ENCODE data around the gene FLRT1.

Gene FLRT1

DNA sequence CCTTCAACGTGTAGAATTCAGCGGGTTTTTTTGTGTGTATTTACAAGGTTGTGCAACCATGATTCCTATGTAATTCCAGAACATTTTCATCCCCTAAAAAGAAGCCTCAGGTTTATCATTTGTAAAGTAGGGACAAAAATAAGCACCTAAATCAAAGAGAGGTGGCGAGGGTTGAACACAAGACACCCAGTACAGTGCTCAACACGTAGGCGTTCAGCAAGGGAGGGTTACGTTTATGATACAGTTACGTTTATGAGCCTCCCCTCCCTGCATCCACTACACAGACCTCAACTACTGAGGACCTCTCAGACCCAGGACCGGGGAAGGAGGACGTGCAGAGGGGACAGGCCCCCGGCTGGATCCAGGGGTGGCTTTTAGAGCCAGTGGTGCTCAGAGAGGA lies 44.7 kb downstream of the FLRT1 start:
- no peak for TF ChIP-seq CTCF (IDR thresholded peaks at IDR 0.05; ENCODE audit: low read depth, low read length)
- H3K4me3 ChIP-seq (ENCODE audit: low read depth, low read length): no peak overlapping the region
- H3K27ac ChIP-seq: no peak overlapping the region
- H3K9me3 ChIP-seq (ENCODE audit: severe bottlenecking): no peaks in the 10 kb centered on the region
- H3K27me3 ChIP-seq (ENCODE audit: insufficient read depth, low read depth, severe bottlenecking): no peaks in the 10 kb centered on the region
- no peak for DNase-seq
- H3K36me3 ChIP-seq: no peaks in the 10 kb centered on the region

GRCh38 chr11:64081745-64082442 lies 46.2 kb downstream of the FLRT1 start:
- no peaks in the 10 kb centered on the region for H3K27me3 ChIP-seq (ENCODE audit: insufficient read depth, low read depth, severe bottlenecking)
- H3K36me3 ChIP-seq: no peaks in the 10 kb centered on the region
- H3K9me3 ChIP-seq (ENCODE audit: severe bottlenecking): no peaks in the 10 kb centered on the region
- H3K27ac ChIP-seq: no peak overlapping the region
- DNase-seq: no peak
- TF ChIP-seq CTCF (IDR thresholded peaks at IDR 0.05; ENCODE audit: low read depth, low read length): no peak
- no peak overlapping the region for H3K4me3 ChIP-seq (ENCODE audit: low read depth, low read length)

DNA sequence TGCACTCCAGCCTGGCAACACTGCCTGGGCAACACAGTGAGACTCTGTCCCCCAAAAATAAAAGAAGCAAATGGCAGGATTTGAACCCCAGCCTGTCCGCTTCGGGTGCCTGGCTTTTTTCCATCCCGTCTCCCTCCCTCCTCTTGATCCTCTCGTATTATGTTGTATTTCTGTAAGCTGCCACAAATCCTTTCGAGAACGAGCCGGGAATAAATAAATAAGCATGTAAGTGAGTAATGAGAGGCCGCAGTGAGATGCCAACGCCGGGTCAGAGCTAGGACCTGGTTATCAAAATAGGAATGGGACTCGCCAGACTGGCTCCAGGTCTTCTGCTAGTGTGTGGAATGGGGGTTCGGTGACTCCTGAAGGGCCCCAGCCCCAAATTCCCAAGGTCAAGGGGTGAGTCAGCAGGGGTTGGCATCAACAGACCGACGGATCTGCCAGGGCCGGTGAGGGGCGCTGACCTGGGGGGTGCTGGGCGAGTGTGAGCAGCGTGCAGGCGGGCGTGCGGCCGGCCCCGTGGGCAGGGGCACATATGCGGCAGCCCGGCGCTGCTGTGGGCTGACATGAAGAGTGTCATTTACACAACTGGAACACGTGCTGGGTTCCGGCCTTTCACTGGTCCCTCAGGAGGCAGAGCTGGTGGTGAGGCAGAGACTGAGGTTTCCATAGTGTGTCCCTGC lies 47.8 kb downstream of the FLRT1 start:
- H3K27me3 ChIP-seq (ENCODE audit: insufficient read depth, low read depth, severe bottlenecking): no peaks in the 10 kb centered on the region
- H3K4me3 ChIP-seq (ENCODE audit: low read depth, low read length): no peak overlapping the region
- no peak for TF ChIP-seq CTCF (IDR thresholded peaks at IDR 0.05; ENCODE audit: low read depth, low read length)
- H3K36me3 ChIP-seq: no peaks in the 10 kb centered on the region
- no peaks in the 10 kb centered on the region for H3K9me3 ChIP-seq (ENCODE audit: severe bottlenecking)
- no peak for DNase-seq
- no peak overlapping the region for H3K27ac ChIP-seq

DNA sequence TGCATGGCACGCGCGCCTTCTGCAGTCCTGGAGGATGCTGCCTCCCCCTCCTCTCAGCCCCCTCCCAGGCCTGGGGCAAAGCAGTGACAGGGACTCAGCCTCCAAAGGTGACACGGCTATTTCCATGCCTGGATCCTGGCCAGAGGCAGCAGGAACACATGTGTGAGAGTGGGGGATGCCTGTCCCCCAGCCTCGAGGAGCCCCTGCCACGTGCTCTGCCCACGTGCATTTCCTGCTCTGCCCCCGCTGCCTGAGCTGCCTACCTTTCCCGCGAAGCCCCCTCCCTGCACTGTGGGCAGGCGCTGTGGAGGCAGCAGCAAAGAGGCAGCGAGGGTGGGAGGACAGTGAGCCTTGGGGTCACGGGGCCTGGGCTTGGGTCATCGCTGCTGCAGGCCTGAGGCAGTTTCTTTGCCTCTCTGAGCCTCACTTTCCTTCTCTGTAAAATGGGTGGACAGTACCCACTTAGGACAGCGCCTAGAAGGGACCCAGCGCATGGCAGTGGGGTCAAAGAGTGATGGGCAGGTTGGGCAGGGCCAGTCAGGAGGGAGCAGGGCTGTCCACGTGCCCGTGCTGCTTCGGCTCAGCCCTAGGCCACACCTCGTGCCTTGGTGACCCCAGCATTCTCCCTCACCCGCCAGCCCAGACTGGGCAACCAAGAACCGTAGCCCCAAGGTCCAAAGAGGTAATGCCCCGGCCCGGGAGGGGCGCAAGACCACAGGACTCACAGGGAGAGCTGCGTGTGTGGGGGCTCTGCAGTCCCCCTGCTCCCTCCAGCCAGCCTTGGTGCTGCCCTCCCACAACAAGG lies 48.6 kb downstream of the FLRT1 start:
- DNase-seq: no peak
- TF ChIP-seq CTCF (IDR thresholded peaks at IDR 0.05; ENCODE audit: low read depth, low read length): no peak
- no peaks in the 10 kb centered on the region for H3K36me3 ChIP-seq
- no peak overlapping the region for H3K4me3 ChIP-seq (ENCODE audit: low read depth, low read length)
- H3K9me3 ChIP-seq (ENCODE audit: severe bottlenecking): no peaks in the 10 kb centered on the region
- H3K27ac ChIP-seq: no peak overlapping the region
- H3K27me3 ChIP-seq (ENCODE audit: insufficient read depth, low read depth, severe bottlenecking): no peaks in the 10 kb centered on the region

- no peak for TF ChIP-seq CTCF (IDR thresholded peaks at IDR 0.05; ENCODE audit: low read depth, low read length)
- H3K27ac ChIP-seq: no peak overlapping the region
- no peaks in the 10 kb centered on the region for H3K27me3 ChIP-seq (ENCODE audit: insufficient read depth, low read depth, severe bottlenecking)
Observed at GRCh38 chr11:64084951-64085710, 49.4 kb downstream of the FLRT1 start.

More at GRCh38 chr11:64084951-64085710, 49.4 kb downstream of the FLRT1 start:
- Histone ChIP-seq H3K36me3 (no peaks in the 10 kb centered on the region), H3K4me3 (ENCODE audit: low read depth, low read length) (no peak overlapping the region), H3K9me3 (ENCODE audit: severe bottlenecking) (no peaks in the 10 kb centered on the region)
- peak; percentile 54 for DNase-seq
